GM19193 (cell line): ENCODE results near the gene LPAR1.

ENCODE experiments used
- POLR2A ChIP-seq: IDR thresholded peaks from 4 replicates; pipeline ENCODE4 v1.6.1; 2011; ENCODE audit not compliant: insufficient read depth, insufficient read length; ENCODE audit errors: extremely low read depth

The LPAR1 gene

GRCh38 chr9:110850401-110851135 is 187.7 kb downstream of the LPAR1 start:
- no peak for TF ChIP-seq POLR2A

GRCh38 chr9:110847671-110848070 is 190.6 kb downstream of the LPAR1 start:
- no peak for TF ChIP-seq POLR2A

- TF ChIP-seq POLR2A, result no peak
These were observed 192.1 kb downstream of the LPAR1 start for GRCh38 chr9:110846215-110846614.

GRCh38 chr9:110844121-110844520 is 194.1 kb downstream of the LPAR1 start:
- no peak for TF ChIP-seq POLR2A

GRCh38 chr9:110842986-110843385 is 195.3 kb downstream of the LPAR1 start:
- TF ChIP-seq POLR2A, result no peak

GRCh38 chr9:110842169-110842568 is 196.1 kb downstream of the LPAR1 start:
- no peak for TF ChIP-seq POLR2A

- TF ChIP-seq POLR2A, result no peak
These were observed 200.8 kb downstream of the LPAR1 start for GRCh38 chr9:110837401-110838005.

GRCh38 chr9:110835859-110836271 is 202.4 kb downstream of the LPAR1 start:
- TF ChIP-seq POLR2A, result no peak

GRCh38 chr9:110835404-110835803 is 202.9 kb downstream of the LPAR1 start:
- TF ChIP-seq POLR2A, result no peak

GRCh38 chr9:110832926-110833325 is 205.3 kb downstream of the LPAR1 start:
- TF ChIP-seq POLR2A, result no peak

GRCh38 chr9:110830495-110830894 is 207.8 kb downstream of the LPAR1 start:
- TF ChIP-seq POLR2A, result no peak

GRCh38 chr9:110828264-110828663 is 210.0 kb downstream of the LPAR1 start:
- no peak for TF ChIP-seq POLR2A

GRCh38 chr9:110825950-110826349 is 212.3 kb downstream of the LPAR1 start:
- no peak for TF ChIP-seq POLR2A
